ENCODE data around the gene KRT39.

The KRT39 gene

GRCh38 chr17:40916366-40916765 is 50.4 kb downstream of the KRT39 start:
- no peak for TF ChIP-seq ZFX (IDR thresholded peaks at IDR 0.05; ENCODE audit: borderline replicate concordance)
- no peak overlapping the region for H3K27ac ChIP-seq

DNA sequence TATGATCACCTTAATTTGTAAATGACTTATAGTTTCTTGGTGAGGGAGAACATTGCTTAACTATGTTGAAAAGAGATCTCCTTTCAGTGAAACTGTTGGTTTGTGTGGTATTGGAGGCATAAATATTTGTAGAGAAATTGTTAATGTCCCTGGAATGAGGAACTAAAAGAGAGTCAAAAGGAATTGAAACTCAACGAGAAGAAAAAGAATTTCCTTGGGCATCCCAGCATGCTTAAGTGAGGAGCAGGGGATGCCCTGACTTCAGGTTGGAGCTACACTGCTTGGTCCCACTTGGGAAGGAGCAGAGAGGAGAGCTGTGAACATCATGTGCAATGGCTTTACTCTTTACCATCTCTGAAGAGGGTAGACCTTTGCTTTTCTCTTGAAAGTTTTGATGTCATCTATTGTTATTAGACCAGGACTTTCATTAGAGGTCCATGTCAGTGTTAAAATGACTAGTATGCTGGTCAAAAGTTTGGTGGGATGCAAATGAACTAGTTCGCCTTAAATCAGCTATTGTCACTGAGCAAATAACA is 51.0 kb downstream of the KRT39 start:
- no peak overlapping the region for H3K27ac ChIP-seq
- TF ChIP-seq, protein P1, sequence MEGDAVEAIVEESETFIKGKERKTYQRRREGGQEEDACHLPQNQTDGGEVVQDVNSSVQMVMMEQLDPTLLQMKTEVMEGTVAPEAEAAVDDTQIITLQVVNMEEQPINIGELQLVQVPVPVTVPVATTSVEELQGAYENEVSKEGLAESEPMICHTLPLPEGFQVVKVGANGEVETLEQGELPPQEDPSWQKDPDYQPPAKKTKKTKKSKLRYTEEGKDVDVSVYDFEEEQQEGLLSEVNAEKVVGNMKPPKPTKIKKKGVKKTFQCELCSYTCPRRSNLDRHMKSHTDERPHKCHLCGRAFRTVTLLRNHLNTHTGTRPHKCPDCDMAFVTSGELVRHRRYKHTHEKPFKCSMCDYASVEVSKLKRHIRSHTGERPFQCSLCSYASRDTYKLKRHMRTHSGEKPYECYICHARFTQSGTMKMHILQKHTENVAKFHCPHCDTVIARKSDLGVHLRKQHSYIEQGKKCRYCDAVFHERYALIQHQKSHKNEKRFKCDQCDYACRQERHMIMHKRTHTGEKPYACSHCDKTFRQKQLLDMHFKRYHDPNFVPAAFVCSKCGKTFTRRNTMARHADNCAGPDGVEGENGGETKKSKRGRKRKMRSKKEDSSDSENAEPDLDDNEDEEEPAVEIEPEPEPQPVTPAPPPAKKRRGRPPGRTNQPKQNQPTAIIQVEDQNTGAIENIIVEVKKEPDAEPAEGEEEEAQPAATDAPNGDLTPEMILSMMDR (IDR thresholded peaks at IDR 0.05): no peak
- no peak for TF ChIP-seq ZFX (IDR thresholded peaks at IDR 0.05; ENCODE audit: borderline replicate concordance)

GRCh38 chr17:40915199-40915661 is 51.5 kb downstream of the KRT39 start:
- TF ChIP-seq, protein P1 (IDR thresholded peaks at IDR 0.05): no peak
- TF ChIP-seq ZFX (IDR thresholded peaks at IDR 0.05; ENCODE audit: borderline replicate concordance): no peak
- no peak overlapping the region for H3K27ac ChIP-seq

GRCh38 chr17:40914075-40914855 is 52.5 kb downstream of the KRT39 start:
- TF ChIP-seq ZFX (IDR thresholded peaks at IDR 0.05; ENCODE audit: borderline replicate concordance): no peak
- TF ChIP-seq, protein P1 (IDR thresholded peaks at IDR 0.05): no peak
- no peak overlapping the region for H3K27ac ChIP-seq

- no peak for TF ChIP-seq ZFX (IDR thresholded peaks at IDR 0.05; ENCODE audit: borderline replicate concordance)
- TF ChIP-seq, protein P1 (IDR thresholded peaks at IDR 0.05): no peak
- no peak overlapping the region for H3K27ac ChIP-seq
Measured at GRCh38 chr17:40912486-40913210, 54.1 kb downstream of the KRT39 start.

DNA sequence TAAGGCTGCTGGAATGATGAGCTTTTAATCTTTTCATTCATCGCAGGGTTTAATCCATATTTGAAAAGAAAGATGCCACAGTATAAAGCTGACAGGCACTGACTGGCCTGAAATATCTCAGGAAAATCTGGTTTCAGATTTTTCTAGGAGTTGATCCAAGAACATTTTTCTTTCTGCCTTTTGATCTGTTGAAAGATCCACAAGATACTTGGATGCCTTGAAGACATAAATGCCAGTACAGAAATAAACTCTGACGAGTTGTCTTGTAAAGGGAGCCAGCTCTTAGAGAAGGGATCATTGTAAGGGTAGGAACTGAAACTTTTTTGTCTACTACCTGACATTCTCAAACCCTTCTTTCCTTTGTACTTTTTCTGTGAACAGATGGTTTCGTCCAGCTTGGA is 56.3 kb downstream of the KRT39 start:
- H3K27ac ChIP-seq: no peak overlapping the region
- TF ChIP-seq ZFX (IDR thresholded peaks at IDR 0.05; ENCODE audit: borderline replicate concordance): no peak
- TF ChIP-seq, protein P1 (IDR thresholded peaks at IDR 0.05): no peak

DNA sequence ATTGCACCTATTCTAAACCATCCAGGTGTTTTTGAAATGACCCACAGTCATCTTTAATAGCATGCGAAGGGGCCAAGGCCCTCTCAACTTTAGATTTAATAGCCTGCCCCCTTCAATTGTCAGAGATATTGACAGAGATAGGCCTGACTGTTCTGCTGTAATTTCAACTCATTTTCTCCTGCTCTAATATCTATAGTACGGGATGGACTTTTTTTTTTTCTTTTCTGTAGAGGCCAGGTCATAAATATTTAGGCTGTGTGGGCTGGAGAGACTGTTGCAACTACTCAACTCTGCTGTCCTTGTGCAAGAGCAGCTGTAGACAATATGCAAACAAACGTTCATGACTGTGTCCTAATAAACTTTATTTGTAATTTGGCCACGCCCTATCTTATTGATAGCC is 57.0 kb downstream of the KRT39 start:
- H3K27ac ChIP-seq: no peak overlapping the region
- no peak for TF ChIP-seq ZFX (IDR thresholded peaks at IDR 0.05; ENCODE audit: borderline replicate concordance)
- TF ChIP-seq, protein P1 (IDR thresholded peaks at IDR 0.05): no peak

Data from 22Rv1 (cell line).